OCI-LY3 (cell line): ENCODE data around the gene CAV1.

Experiments used
- H2AFZ ChIP-seq: fragments of 200-600, 300-600 bp; shearing (Covaris generic); 2 replicates; pipeline ENCODE4 v1.6.0; 2014; ENCODE audit warnings: antibody characterized with exemption, low read depth, low read length
- H3K27ac ChIP-seq: fragments of 200-600, 300-600 bp; sonication (generic); 2 replicates; pipeline ENCODE4 v1.5.1; 2014; ENCODE audit warnings: mild to moderate bottlenecking, low read length, moderate library complexity, mixed read lengths
- H3K27me3 ChIP-seq: fragments of 200-600, 300-600 bp; sonication (generic); 2 replicates; pipeline ENCODE4 v1.6.1; 2014; ENCODE audit warnings: low read depth, low read length, mixed read lengths
- H3K36me3 ChIP-seq: fragments of 200-600, 300-600 bp; sonication (generic); replicated peaks from 2 replicates; pipeline ENCODE3; 2014; ENCODE audit warnings: low read depth, low read length, mixed read lengths
- H3K4me1 ChIP-seq: fragments of 300-600, 200-600 bp; sonication (generic); 2 replicates; pipeline ENCODE4 v1.6.1; 2014; ENCODE audit warnings: low read length, mixed read lengths
- H3K4me2 ChIP-seq: fragments of 200-600, 300-600 bp; sonication (generic); 2 replicates; pipeline ENCODE4 v1.6.1; 2014; ENCODE audit warnings: low read length, mixed read lengths
- H3K4me3 ChIP-seq: fragments of 300-600, 200-600 bp; sonication (generic); 2 replicates; pipeline ENCODE4 v1.5.1; 2014; ENCODE audit warnings: antibody characterized with exemption, mild to moderate bottlenecking, low read length, moderate library complexity
- H3K79me2 ChIP-seq: fragments of 300-600, 200-600 bp; shearing (Covaris generic); 2 replicates; pipeline ENCODE4 v1.6.1; 2014; ENCODE audit warnings: mild to moderate bottlenecking, low read length, mixed read lengths
- H3K9ac ChIP-seq: fragments of 300-600, 200-600 bp; shearing (Covaris generic); 2 replicates; pipeline ENCODE4 v1.6.0; 2014; ENCODE audit warnings: mild to moderate bottlenecking, low read length, moderate library complexity
- H3K9me3 ChIP-seq: fragments of 200-600, 300-600 bp; shearing (Covaris generic); 2 replicates; pipeline ENCODE4 v1.6.1; 2014; ENCODE audit warnings: low read length, mixed read lengths; ENCODE audit not compliant: insufficient read depth
- H4K20me1 ChIP-seq: fragments of 200-600, 300-600 bp; sonication (generic); 2 replicates; pipeline ENCODE4 v1.6.1; 2016; ENCODE audit warnings: low read length, mixed read lengths; ENCODE audit not compliant: insufficient read depth
- EZH2phosphoT487 ChIP-seq: fragments of 200-600 bp; shearing (Covaris generic); IDR thresholded peaks from 2 replicates; pipeline ENCODE4 v1.6.1; 2018; ENCODE audit warnings: antibody characterized with exemption, mixed run types, low read depth
- TF ChIP-seq, protein P1 (sequence below): fragments of 200-600, 300-600 bp; sonication (generic); IDR thresholded peaks from 2 replicates; pipeline ENCODE4 v1.5.1; 2014; ENCODE audit warnings: antibody characterized with exemption, low read length, low read depth

CAV1 gene

DNA sequence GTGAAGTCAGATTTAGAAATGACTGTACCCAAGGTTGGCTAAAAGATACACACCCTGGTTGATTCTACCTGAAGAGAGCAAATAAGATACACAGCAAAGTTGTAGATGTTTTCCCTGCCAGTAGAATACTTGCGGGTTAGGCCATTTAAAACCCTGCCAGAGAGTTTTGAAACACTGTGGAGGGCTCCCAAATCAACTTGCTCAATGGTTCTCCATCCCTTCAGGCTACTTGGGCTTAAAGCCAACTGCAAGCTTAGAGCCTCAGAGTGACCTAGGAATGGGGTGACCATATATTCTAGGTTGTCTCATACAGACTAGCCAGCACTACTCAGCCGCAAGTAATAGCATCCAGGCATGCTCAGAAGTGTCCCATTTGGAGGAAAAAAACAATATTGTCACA, 10.0 kb downstream of the CAV1 start:
- TF ChIP-seq, protein P1, sequence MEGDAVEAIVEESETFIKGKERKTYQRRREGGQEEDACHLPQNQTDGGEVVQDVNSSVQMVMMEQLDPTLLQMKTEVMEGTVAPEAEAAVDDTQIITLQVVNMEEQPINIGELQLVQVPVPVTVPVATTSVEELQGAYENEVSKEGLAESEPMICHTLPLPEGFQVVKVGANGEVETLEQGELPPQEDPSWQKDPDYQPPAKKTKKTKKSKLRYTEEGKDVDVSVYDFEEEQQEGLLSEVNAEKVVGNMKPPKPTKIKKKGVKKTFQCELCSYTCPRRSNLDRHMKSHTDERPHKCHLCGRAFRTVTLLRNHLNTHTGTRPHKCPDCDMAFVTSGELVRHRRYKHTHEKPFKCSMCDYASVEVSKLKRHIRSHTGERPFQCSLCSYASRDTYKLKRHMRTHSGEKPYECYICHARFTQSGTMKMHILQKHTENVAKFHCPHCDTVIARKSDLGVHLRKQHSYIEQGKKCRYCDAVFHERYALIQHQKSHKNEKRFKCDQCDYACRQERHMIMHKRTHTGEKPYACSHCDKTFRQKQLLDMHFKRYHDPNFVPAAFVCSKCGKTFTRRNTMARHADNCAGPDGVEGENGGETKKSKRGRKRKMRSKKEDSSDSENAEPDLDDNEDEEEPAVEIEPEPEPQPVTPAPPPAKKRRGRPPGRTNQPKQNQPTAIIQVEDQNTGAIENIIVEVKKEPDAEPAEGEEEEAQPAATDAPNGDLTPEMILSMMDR, result no peak
- no peak for TF ChIP-seq EZH2phosphoT487
- H3K9me3 ChIP-seq, result no peaks in the 10 kb centered on the region
- H3K4me1 ChIP-seq, result peaks cover 9% of the 10 kb centered on the region
- no peak overlapping the region for H2AFZ ChIP-seq
- H3K36me3 ChIP-seq, result peaks cover 51% of the 10 kb centered on the region
- H3K4me2 ChIP-seq, result no peak overlapping the region
- H3K27ac ChIP-seq, result no peak overlapping the region
- H4K20me1 ChIP-seq, result 0 out of 2 replicates have a peak, but pooled peaks cover 5% of the 10 kb centered on the region
- no peaks in the 10 kb centered on the region for H3K27me3 ChIP-seq
- no peak overlapping the region for H3K4me3 ChIP-seq
- H3K79me2 ChIP-seq, result no peaks in the 10 kb centered on the region
- H3K9ac ChIP-seq, result no peak overlapping the region

DNA sequence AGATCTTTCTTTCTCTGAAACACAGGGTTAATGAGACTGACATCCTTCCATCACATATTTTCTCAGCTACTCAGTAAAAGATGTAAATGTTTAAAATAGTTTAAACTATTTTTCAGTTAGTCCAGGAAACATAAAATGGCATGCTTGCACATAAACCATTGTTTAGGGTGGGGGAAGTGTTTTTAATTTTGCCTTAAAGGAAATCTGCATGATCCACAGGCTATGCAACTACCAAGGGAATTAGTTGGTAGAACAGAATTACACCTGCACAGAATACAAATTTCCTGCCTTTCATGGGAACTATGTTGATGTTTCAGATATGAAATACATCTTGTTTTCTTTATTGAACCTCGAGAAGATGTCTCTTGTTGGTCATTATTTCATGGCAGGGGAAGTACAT, 10.6 kb downstream of the CAV1 start:
- Histone ChIP-seq H3K79me2 (no peaks in the 10 kb centered on the region), H3K4me2 (no peak overlapping the region), H3K4me1 (peaks cover 3% of the 10 kb centered on the region), H3K27me3 (no peaks in the 10 kb centered on the region), H3K4me3 (no peak overlapping the region), H3K9me3 (no peaks in the 10 kb centered on the region), H2AFZ (no peak overlapping the region), H3K36me3 (peaks cover 49% of the 10 kb centered on the region), H3K27ac (no peak overlapping the region), H3K9ac (no peak overlapping the region), H4K20me1 (0 out of 2 replicates have a peak, but pooled peaks cover 5% of the 10 kb centered on the region)
- TF ChIP-seq, protein P1, result no peak
- no peak for TF ChIP-seq EZH2phosphoT487

DNA sequence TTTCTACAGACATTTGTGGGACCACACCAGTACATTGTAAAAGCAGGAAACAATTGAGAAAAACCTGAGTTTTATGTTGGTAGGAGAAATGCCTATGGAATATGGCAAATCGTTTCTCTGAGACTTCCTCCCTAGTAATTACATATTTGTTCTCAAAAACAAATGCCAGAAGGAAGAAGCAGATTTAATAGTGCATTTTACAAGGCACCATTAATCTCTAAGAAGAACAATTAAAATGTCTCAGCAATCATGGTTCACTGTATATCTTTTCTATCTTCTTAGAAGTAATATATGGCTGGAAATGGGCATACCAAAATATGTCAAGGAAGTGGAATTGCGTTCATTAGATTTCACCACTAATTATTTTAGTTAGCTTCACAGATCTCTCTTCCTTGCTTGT, 13.3 kb downstream of the CAV1 start:
- H3K4me1 ChIP-seq, result no peaks in the 10 kb centered on the region
- no peak overlapping the region for H3K4me2 ChIP-seq
- TF ChIP-seq, protein P1, result no peak
- no peak for TF ChIP-seq EZH2phosphoT487
- H3K9me3 ChIP-seq, result no peaks in the 10 kb centered on the region
- no peak overlapping the region for H3K9ac ChIP-seq
- peaks cover 42% of the 10 kb centered on the region for H3K36me3 ChIP-seq
- no peaks in the 10 kb centered on the region for H4K20me1 ChIP-seq
- no peak overlapping the region for H3K4me3 ChIP-seq
- H2AFZ ChIP-seq, result no peak overlapping the region
- H3K27me3 ChIP-seq, result no peaks in the 10 kb centered on the region
- no peak overlapping the region for H3K27ac ChIP-seq
- no peaks in the 10 kb centered on the region for H3K79me2 ChIP-seq

DNA sequence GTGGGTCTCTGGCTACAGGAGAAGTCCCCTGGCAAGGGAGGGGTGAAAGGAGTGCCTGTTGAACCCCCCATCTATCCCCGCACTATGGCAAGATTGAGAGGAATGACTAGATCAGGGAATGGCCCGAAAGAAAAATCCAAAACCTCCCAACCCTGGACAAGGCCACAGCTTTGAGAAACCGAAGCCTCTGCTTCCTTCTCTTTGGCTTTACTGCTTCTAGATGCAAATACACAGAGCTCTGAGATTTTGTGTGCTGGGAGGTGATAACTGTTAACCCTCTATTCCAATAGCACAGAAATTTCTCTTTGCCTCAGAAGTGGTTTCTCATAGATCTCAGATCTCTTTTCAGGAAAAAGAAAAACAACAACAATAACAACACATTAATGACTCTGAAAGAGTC, 15.0 kb downstream of the CAV1 start:
- H3K27me3 ChIP-seq, result no peaks in the 10 kb centered on the region
- no peaks in the 10 kb centered on the region for H3K4me1 ChIP-seq
- TF ChIP-seq, protein P1, result no peak
- TF ChIP-seq EZH2phosphoT487, result no peak
- no peaks in the 10 kb centered on the region for H3K9me3 ChIP-seq
- H3K4me3 ChIP-seq, result no peak overlapping the region
- no peak overlapping the region for H2AFZ ChIP-seq
- H3K27ac ChIP-seq, result no peak overlapping the region
- no peak overlapping the region for H3K4me2 ChIP-seq
- H3K79me2 ChIP-seq, result no peaks in the 10 kb centered on the region
- peaks cover 39% of the 10 kb centered on the region for H3K36me3 ChIP-seq
- no peaks in the 10 kb centered on the region for H4K20me1 ChIP-seq
- H3K9ac ChIP-seq, result no peak overlapping the region
